ENCODE results near the gene USH2A. TPM values are rescaled to one million over a fixed set of nuclear protein-coding genes. Genes with fewer than 3 reads are reported as not detected.
"Not testable (repeated sequence)": the region's sequence is repeated elsewhere in the genome, so short reads cannot be mapped to it uniquely, and the experiment has no call there.

Gene USH2A
- total RNA-seq, 3 donors from 2014 or later = not detected

GRCh38 chr1:216346526-216346925 lies 76.7 kb downstream of the USH2A start:
- no peak overlapping the region for H3K4me3 Mint-ChIP-seq
- no peaks in the 10 kb centered on the region for H3K4me1 Mint-ChIP-seq (ENCODE audit: low read depth)
- H3K9me3 Mint-ChIP-seq = peaks cover 6% of the 10 kb centered on the region
- no peak for DNase-seq
- no peak for ATAC-seq
- H3K27me3 Mint-ChIP-seq (ENCODE audit: low read depth) = no peaks in the 10 kb centered on the region
- no peaks in the 10 kb centered on the region for H3K36me3 Mint-ChIP-seq (ENCODE audit: insufficient read depth)

DNA sequence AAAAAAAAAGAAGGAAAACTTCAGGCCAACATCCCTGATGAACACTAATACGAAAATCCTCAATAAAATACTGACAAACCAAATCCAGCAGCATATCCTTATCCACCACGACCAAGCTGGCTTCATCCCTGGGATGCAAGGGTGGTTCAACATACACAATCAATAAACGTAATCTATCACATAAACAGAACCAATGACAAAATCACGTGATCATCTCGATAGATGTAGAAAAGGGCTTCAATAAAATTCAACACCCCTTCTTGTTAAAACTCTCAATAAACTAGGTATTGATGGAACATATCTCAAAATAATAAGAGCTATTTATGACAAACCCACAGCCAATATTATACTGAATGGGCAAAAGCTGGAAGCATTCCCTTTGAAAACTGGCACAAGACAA lies 82.7 kb downstream of the USH2A start:
- H3K27me3 Mint-ChIP-seq (ENCODE audit: low read depth); H3K36me3 Mint-ChIP-seq (ENCODE audit: insufficient read depth); H3K4me1 Mint-ChIP-seq (ENCODE audit: low read depth); DNase-seq; ATAC-seq; H3K4me3 Mint-ChIP-seq: not testable (repeated sequence)
- H3K9me3 Mint-ChIP-seq = peaks cover 15% of the 10 kb centered on the region

DNA sequence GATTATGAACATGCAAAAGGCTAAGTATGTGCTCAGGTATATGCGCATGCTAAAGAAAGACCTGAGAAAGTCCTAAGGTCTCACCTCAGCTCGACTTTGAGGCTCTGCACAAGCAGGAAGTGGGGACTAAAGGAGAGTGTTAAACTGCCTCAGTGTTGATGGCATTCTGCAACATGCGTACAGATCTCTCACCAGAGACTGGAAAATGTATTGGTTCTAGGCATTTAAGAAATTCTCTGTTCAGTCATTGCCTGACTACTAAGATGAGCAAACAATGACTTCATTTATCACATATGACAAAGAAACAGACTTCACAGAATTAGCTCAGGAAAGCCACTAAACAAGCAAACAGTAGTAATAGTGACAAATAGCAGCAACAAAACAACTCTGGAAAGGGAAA lies 90.8 kb downstream of the USH2A start:
- peaks cover 18% of the 10 kb centered on the region for H3K9me3 Mint-ChIP-seq
- no peaks in the 10 kb centered on the region for H3K27me3 Mint-ChIP-seq (ENCODE audit: low read depth)
- no peaks in the 10 kb centered on the region for H3K4me1 Mint-ChIP-seq (ENCODE audit: low read depth)
- no peak overlapping the region for H3K4me3 Mint-ChIP-seq
- DNase-seq = no peak
- no peaks in the 10 kb centered on the region for H3K36me3 Mint-ChIP-seq (ENCODE audit: insufficient read depth)
- no peak for ATAC-seq

- no peaks in the 10 kb centered on the region for H3K36me3 Mint-ChIP-seq (ENCODE audit: insufficient read depth)
- ATAC-seq (no peak), DNase-seq (no peak)
- H3K27me3 Mint-ChIP-seq (ENCODE audit: low read depth) = no peaks in the 10 kb centered on the region
- no peaks in the 10 kb centered on the region for H3K4me1 Mint-ChIP-seq (ENCODE audit: low read depth)
- no peak overlapping the region for H3K4me3 Mint-ChIP-seq
- peaks cover 18% of the 10 kb centered on the region for H3K9me3 Mint-ChIP-seq
These were observed 91.2 kb downstream of the USH2A start for GRCh38 chr1:216332003-216332402.

DNA sequence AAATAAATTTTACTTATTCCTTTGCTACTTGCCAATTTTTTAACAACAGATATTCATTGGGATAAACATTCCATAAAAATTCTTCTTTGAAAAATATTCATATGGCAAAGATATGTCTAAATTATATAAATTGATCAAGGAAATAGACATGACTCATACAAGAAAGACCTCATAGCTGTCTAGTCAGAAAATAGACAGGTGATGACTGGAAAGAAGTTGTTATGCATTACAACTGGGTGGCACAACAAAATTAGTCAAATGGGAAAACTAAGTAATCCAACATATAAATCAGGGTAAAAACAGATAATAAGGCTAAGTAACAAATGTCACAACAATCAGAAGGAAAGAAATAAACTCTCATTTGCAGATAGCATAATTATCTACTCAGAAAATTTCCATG lies 92.0 kb downstream of the USH2A start:
- H3K4me3 Mint-ChIP-seq = no peak overlapping the region
- H3K9me3 Mint-ChIP-seq = peaks cover 21% of the 10 kb centered on the region
- no peaks in the 10 kb centered on the region for H3K4me1 Mint-ChIP-seq (ENCODE audit: low read depth)
- no peak for DNase-seq
- H3K27me3 Mint-ChIP-seq (ENCODE audit: low read depth) = no peaks in the 10 kb centered on the region
- H3K36me3 Mint-ChIP-seq (ENCODE audit: insufficient read depth) = no peaks in the 10 kb centered on the region
- no peak for ATAC-seq

GRCh38 chr1:216330262-216330661 lies 93.0 kb downstream of the USH2A start:
- H3K36me3 Mint-ChIP-seq (ENCODE audit: insufficient read depth) = no peaks in the 10 kb centered on the region
- ATAC-seq = no peak
- no peaks in the 10 kb centered on the region for H3K4me1 Mint-ChIP-seq (ENCODE audit: low read depth)
- H3K9me3 Mint-ChIP-seq = peaks cover 21% of the 10 kb centered on the region
- DNase-seq = no peak
- no peaks in the 10 kb centered on the region for H3K27me3 Mint-ChIP-seq (ENCODE audit: low read depth)
- no peak overlapping the region for H3K4me3 Mint-ChIP-seq

GRCh38 chr1:216325946-216326345 lies 97.3 kb downstream of the USH2A start:
- peaks cover 13% of the 10 kb centered on the region for H3K9me3 Mint-ChIP-seq
- ATAC-seq = no peak

DNA sequence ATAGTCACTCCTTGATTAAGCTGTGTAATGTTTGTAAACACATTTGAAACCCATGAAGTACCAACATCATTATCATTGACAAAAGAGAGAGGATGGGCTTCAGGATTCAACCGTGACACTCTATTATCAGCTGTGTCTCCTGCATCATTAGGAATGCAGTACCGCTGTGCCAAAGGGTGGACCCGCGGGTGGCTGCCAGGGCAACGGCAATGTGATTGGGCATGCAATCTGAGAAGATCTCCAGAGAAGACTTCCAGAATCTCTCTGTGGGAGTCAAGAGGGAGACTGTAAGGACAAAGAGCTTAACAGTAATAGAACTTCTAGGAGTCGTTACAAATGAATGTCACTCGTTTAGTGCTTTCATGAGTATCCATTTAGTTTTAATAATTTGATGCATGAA lies 97.9 kb downstream of the USH2A start:
- Mint-ChIP-seq H3K4me1 (ENCODE audit: low read depth) (no peaks in the 10 kb centered on the region), H3K4me3 (no peak overlapping the region), H3K36me3 (ENCODE audit: insufficient read depth) (no peaks in the 10 kb centered on the region), H3K9me3 (peaks cover 9% of the 10 kb centered on the region), H3K27me3 (ENCODE audit: low read depth) (no peaks in the 10 kb centered on the region)
- ATAC-seq = no peak
- no peak for DNase-seq

More at GRCh38 chr1:216325946-216326345, 97.3 kb downstream of the USH2A start:
- Mint-ChIP-seq H3K4me1 (ENCODE audit: low read depth) (no peaks in the 10 kb centered on the region), H3K27me3 (ENCODE audit: low read depth) (no peaks in the 10 kb centered on the region), H3K36me3 (ENCODE audit: insufficient read depth) (no peaks in the 10 kb centered on the region), H3K4me3 (no peak overlapping the region)
- no peak for DNase-seq

DNA sequence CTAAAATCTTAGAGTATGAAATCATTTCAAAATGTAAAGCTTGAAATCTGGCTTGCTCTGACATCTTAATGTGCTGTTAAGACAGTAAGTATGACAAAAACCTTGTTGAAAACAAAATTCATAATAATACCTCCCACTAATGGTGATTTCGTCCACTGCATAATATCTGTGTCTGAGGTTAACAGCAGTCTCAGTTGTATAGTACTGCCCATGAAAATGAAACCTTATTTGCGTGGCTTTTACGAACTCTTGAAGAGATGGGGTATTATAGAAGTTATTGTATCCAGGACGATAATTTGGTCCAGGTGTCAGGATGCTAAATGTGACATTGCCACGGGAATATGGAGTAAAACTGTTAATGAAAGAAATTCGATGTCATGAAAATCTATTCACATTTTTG lies 99.9 kb downstream of the USH2A start:
- H3K4me1 Mint-ChIP-seq (ENCODE audit: low read depth) = no peaks in the 10 kb centered on the region
- H3K9me3 Mint-ChIP-seq = peaks cover 11% of the 10 kb centered on the region
- no peaks in the 10 kb centered on the region for H3K27me3 Mint-ChIP-seq (ENCODE audit: low read depth)
- no peaks in the 10 kb centered on the region for H3K36me3 Mint-ChIP-seq (ENCODE audit: insufficient read depth)
- ATAC-seq (no peak), DNase-seq (no peak)
- no peak overlapping the region for H3K4me3 Mint-ChIP-seq

DNA sequence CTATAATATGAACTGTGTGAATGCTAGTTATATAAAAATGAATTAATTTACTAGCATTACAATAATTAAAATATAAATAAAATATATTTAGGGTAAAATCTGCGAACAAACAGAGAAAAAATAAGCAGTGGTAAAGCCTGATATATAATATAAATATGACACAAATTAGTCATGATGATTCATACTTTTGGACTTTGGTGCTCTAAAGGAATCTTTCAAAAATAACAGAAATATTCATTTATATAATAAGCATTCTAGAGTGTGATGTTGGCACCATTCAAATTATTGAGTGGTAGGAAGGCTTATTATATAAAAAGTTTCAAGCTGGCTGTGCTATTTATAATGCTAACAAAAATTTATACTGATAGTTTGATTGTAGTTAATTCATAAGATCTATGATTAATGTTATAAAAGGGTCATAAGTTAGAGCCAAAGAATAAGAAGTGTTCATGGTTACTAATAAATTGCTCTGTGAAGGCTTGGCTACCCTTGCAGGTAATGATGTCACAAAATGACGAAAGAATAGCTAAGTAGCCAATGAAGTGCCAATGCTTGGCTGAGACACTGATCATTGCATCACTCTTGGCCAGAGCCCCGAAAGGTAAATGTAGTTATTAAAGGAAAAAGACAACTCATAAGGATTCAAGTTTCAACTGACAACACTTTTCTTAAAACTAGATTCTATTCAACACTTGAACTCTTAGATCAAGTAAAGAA lies 108.7 kb downstream of the USH2A start:
- DNase-seq = no peak
- Mint-ChIP-seq H3K4me1 (ENCODE audit: low read depth) (no peaks in the 10 kb centered on the region), H3K4me3 (no peak overlapping the region), H3K9me3 (peaks cover 15% of the 10 kb centered on the region), H3K36me3 (ENCODE audit: insufficient read depth) (no peaks in the 10 kb centered on the region), H3K27me3 (ENCODE audit: low read depth) (no peaks in the 10 kb centered on the region)
- no peak for ATAC-seq

- peaks cover 15% of the 10 kb centered on the region for H3K9me3 Mint-ChIP-seq
- no peak overlapping the region for H3K4me3 Mint-ChIP-seq
- ATAC-seq = no peak
- H3K27me3 Mint-ChIP-seq (ENCODE audit: low read depth) = no peaks in the 10 kb centered on the region
- no peaks in the 10 kb centered on the region for H3K4me1 Mint-ChIP-seq (ENCODE audit: low read depth)
- no peaks in the 10 kb centered on the region for H3K36me3 Mint-ChIP-seq (ENCODE audit: insufficient read depth)
- no peak for DNase-seq
These were observed 112.5 kb downstream of the USH2A start for GRCh38 chr1:216310776-216311175.

DNA sequence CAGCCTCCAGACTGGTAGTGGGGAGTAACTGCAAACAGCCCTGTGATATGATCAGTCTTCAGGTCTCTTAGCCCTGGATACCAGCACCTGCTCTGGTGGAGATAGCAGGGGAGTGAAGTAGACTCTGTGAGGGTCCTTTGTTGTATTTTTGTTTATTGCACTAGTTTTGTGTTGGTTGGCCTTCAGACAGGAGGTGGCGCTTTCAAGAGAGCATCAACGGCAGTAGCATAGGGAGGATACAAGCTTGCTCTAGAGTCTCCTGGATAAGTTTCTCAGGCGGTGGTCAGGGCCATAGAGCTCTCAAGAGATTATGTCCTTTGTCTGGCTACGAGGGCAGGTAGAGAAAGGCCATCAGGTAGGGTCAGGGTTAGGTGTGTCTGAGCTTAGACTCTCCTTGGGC lies 116.4 kb downstream of the USH2A start:
- no peak overlapping the region for H3K4me3 Mint-ChIP-seq
- H3K36me3 Mint-ChIP-seq (ENCODE audit: insufficient read depth) = no peaks in the 10 kb centered on the region
- no peaks in the 10 kb centered on the region for H3K4me1 Mint-ChIP-seq (ENCODE audit: low read depth)
- ATAC-seq (no peak), DNase-seq (no peak)
- H3K9me3 Mint-ChIP-seq = peaks cover 12% of the 10 kb centered on the region
- H3K27me3 Mint-ChIP-seq (ENCODE audit: low read depth) = no peaks in the 10 kb centered on the region

- DNase-seq (no peak), ATAC-seq (no peak)
- Mint-ChIP-seq H3K4me1 (ENCODE audit: low read depth) (no peaks in the 10 kb centered on the region), H3K4me3 (no peak overlapping the region), H3K9me3 (peaks cover 12% of the 10 kb centered on the region), H3K27me3 (ENCODE audit: low read depth) (no peaks in the 10 kb centered on the region), H3K36me3 (ENCODE audit: insufficient read depth) (no peaks in the 10 kb centered on the region)
These were observed 119.6 kb downstream of the USH2A start for GRCh38 chr1:216303690-216304089.

- no peak overlapping the region for H3K4me3 Mint-ChIP-seq
- no peaks in the 10 kb centered on the region for H3K4me1 Mint-ChIP-seq (ENCODE audit: low read depth)
- H3K27me3 Mint-ChIP-seq (ENCODE audit: low read depth) = no peaks in the 10 kb centered on the region
- no peak for DNase-seq
- peaks cover 10% of the 10 kb centered on the region for H3K9me3 Mint-ChIP-seq
- ATAC-seq = no peak
- H3K36me3 Mint-ChIP-seq (ENCODE audit: insufficient read depth) = no peaks in the 10 kb centered on the region
These were observed 129.6 kb downstream of the USH2A start for GRCh38 chr1:216293683-216294082.

DNA sequence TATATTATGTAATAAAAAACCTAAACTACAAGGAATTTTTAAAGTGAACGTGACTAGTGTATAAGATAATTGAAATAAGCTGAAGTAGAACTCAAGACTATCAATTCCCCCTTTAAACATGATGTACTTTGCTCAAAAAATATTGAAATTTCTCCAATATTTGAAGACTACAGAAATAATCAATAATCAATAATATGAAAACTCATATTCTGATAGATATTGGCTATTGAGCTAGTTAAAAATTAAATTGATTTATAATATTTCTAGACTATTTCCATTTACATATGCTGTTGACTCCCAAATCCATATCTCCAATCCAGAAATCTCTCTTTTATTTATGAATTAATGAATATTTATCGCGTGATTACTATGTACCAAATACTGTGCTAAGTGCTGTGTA lies 133.2 kb downstream of the USH2A start:
- no peak for DNase-seq
- Mint-ChIP-seq H3K27me3 (ENCODE audit: low read depth) (no peaks in the 10 kb centered on the region), H3K4me3 (no peak overlapping the region)

More for the DNA sequence above, 133.2 kb downstream of the USH2A start:
- no peak for ATAC-seq
- H3K36me3 Mint-ChIP-seq (ENCODE audit: insufficient read depth) = no peaks in the 10 kb centered on the region
- H3K4me1 Mint-ChIP-seq (ENCODE audit: low read depth) = no peaks in the 10 kb centered on the region
- peaks cover 10% of the 10 kb centered on the region for H3K9me3 Mint-ChIP-seq
